AG09309 (cell line): ENCODE data around the gene DCDC2.
"Not testable (repeated sequence)": the region's sequence is repeated elsewhere in the genome, so short reads cannot be mapped to it uniquely, and the experiment has no call there.

Experiments used
- DNase-seq: peaks from one replicate; pipeline ENCODE4 v3.0.0-alpha.2; 2010; ENCODE audit warnings: low read depth
- H3K4me3 ChIP-seq: 2 replicates; pipeline ENCODE4 v1.5.1; 2011; ENCODE audit warnings: mild to moderate bottlenecking, low read depth, low read length, moderate library complexity; ENCODE audit not compliant: control insufficient read depth
- CTCF ChIP-seq: IDR thresholded peaks from 2 replicates; pipeline ENCODE4 v1.5.1; 2011; ENCODE audit warnings: mild to moderate bottlenecking, low read depth, low read length, inconsistent platforms; ENCODE audit not compliant: insufficient read depth, control insufficient read depth; ENCODE audit errors: missing control alignments

DCDC2 gene

GRCh38 chr6:24255676-24256075, 102.2 kb downstream of the DCDC2 start:
- no peak for TF ChIP-seq CTCF
- DNase-seq: no peak
- H3K4me3 ChIP-seq: no peak overlapping the region

DNA sequence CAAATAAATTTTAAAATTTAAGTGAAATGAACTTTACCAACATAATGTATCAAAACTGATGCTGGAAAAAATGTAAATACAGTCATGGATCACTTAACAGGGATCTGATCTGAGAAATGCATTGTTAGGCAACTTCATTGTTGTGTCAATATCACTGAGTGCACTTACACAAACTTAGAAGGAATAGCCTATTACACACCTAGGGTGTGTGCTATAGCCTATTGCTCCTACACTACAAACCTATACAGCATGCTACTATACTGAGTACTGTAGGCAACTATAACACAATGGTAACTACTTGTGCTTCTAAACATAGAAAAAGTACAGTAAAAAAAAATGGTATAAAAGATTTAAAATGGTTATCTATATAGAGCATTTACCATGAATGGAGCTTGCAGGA, 104.5 kb downstream of the DCDC2 start:
- TF ChIP-seq CTCF: no peak
- no peak for DNase-seq
- H3K4me3 ChIP-seq: no peak overlapping the region

- H3K4me3 ChIP-seq: no peak overlapping the region
- TF ChIP-seq CTCF: no peak
- DNase-seq: no peak
These were observed 105.6 kb downstream of the DCDC2 start for GRCh38 chr6:24252280-24252679.

DNA sequence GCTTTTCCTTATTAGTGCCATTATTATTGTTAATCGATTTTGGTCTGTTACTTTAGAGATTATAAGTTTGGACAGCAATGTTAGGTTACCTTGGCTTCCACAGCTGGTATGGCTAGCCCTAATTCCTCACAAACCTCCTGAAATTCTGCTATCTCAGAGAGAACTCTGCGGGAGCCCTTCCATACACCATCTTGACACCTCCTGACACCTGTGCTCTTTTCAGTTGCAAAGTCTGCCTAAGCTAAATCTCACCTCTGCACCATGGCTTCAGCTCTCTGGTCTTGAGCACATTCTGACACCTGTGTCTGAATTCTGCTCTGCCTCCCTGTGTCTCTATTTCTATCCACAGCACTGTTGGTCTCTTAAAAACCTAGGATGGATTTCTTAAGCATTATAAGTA, 106.5 kb downstream of the DCDC2 start:
- no peak for TF ChIP-seq CTCF
- H3K4me3 ChIP-seq: no peak overlapping the region
- DNase-seq: no peak

- no peak for DNase-seq
- H3K4me3 ChIP-seq: no peak overlapping the region
- TF ChIP-seq CTCF: no peak
These were observed 107.9 kb downstream of the DCDC2 start for GRCh38 chr6:24249926-24250325.

GRCh38 chr6:24245275-24245674, 112.6 kb downstream of the DCDC2 start:
- no peak overlapping the region for H3K4me3 ChIP-seq
- no peak for DNase-seq
- no peak for TF ChIP-seq CTCF

- DNase-seq: no peak
- TF ChIP-seq CTCF: no peak
- no peak overlapping the region for H3K4me3 ChIP-seq
These were observed 114.9 kb downstream of the DCDC2 start for GRCh38 chr6:24242924-24243323.

GRCh38 chr6:24241779-24242178, 116.1 kb downstream of the DCDC2 start:
- H3K4me3 ChIP-seq: not testable (repeated sequence)

More at GRCh38 chr6:24241779-24242178, 116.1 kb downstream of the DCDC2 start:
- DNase-seq: not testable (repeated sequence)
